HS-27A (cell line): ENCODE data around the gene EFR3B.
"Not testable (repeated sequence)": the region's sequence is repeated elsewhere in the genome, so short reads cannot be mapped to it uniquely, and the experiment has no call there.

Source experiments
- DNase-seq: peaks from one replicate; pipeline ENCODE4 v3.0.0-alpha.2; 2012; ENCODE audit warnings: low read depth, missing footprints

EFR3B gene

DNA sequence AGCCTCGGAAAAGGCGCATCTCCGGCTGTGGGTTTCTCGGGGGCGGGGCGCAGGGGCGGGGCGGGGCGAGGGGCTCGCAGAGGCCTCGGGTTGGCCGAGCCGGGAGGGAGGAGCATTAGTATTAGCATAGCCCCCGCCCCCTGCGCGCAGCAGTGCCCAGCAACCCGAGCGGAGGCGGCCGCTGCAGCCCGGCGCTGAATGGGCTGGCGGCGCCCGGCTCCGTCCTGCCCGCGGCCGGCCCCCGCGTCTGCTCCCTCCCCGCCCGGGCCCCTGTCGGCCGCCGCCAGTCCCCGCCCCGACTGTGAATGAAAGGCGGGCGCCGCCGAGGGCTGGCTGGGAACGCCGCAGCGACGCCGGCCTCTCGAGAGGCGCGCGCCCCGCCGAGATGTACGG lies at the start of gene EFR3B:
EFR3B (plus strand) TSS at position 149 of the 393 bp plus-strand sequence; CDS start at position 386, 237 bp downstream.
- DNase-seq: no peak

DNA sequence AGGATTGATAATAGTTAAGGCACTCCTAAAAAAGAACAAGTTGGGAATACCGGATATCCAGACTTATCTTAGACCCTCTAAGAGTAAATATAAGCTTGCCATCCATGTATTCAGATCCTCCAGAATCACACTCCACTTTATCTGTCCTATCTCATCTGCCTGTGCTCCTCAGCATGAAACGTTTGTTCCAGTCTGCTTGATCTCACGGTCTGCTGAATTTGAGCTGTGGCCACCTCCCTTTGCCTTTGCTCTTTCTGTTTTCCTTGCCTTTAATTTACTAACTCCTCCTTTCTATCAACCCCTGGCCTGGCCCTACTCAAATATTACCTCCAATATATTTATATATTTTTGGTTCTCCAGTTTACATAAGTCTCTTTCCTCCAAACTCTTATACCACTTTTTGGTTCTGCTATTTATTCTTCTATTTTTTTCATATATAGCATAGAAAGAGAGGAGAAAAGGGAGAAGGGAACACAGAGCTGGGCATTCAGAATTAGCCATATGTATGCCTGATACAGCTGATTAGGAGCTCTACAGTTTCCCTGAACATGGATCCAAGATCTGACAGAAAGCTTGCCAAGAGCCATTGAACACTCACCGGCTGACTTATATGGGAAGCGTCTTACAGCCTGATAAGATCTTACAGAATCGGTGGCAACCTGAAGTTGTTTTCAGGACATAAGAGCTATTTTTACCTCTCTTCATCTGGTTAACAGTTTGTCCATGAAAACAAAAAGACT lies 48.3 kb upstream of the EFR3B start:
- DNase-seq: no peak

GRCh38 chr2:24994146-24994724 lies 47.6 kb upstream of the EFR3B start:
- no peak for DNase-seq

DNA sequence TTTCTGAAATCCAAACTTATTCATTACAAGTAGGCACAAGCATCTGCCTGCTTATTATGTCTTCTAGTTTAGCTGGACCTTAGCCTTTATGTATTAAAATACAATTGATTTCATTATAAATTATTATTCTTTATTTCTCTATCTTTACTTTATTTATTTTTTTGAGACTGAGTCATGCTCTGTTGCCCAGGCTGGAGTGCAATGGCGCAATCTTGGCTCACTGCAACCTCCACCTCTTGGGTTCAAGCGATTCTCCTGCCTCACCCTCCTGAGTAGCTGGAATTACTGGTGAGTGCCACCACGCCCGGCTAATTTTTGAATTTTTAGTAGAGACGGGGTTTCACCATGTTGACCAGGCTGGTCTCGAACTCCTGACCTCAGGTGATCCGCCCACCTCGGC lies 42.8 kb upstream of the EFR3B start:
- not testable (repeated sequence) for DNase-seq

DNA sequence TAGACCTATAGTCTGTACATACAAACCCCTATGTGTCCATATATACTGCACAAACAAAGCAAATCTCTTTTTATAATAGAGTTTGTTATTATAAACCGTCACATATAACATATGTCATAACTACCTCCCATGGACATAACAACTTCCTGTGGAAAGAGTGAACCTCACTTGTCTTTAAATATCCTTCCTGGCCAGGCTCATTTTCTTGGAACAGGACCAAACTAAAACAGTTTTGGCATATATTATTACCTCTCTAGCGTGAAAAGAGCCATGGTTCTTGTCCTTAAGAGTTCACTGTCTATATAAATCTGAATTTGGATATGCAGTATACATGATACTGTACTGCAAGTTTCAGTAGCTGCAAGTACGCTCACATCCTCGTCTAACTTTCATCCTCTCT lies 41.8 kb upstream of the EFR3B start:
- DNase-seq: no peak

GRCh38 chr2:25000503-25001324 lies 41.2 kb upstream of the EFR3B start:
- DNase-seq: no peak

- DNase-seq: no peak
Observed at GRCh38 chr2:25001325-25001637, 40.6 kb upstream of the EFR3B start.

DNA sequence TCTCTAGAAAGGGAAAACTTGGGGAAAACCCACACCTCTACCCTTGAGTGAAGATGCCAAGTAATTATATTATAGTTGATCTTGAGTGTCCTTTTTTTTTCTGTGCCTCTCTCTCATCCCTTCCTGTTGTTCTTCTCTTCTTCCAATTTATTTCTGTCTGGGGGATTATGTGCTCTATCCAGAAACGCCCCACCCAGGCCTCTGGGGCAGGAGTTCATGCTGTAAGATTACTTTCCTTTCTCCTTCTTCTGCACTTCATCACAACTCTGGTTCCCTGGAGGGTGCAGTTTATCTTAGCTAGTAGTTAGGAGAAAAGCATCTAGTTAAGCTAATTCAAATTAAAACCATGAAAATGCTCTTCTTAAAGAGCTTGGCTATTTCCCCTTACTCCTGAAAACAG lies 39.8 kb upstream of the EFR3B start:
- DNase-seq: no peak

GRCh38 chr2:25009954-25010353 lies 31.9 kb upstream of the EFR3B start:
- no peak for DNase-seq

GRCh38 chr2:25011342-25011741 lies 30.5 kb upstream of the EFR3B start:
- DNase-seq: not testable (repeated sequence)

- DNase-seq: no peak
Observed at GRCh38 chr2:25014631-25015030, 27.2 kb upstream of the EFR3B start.

DNA sequence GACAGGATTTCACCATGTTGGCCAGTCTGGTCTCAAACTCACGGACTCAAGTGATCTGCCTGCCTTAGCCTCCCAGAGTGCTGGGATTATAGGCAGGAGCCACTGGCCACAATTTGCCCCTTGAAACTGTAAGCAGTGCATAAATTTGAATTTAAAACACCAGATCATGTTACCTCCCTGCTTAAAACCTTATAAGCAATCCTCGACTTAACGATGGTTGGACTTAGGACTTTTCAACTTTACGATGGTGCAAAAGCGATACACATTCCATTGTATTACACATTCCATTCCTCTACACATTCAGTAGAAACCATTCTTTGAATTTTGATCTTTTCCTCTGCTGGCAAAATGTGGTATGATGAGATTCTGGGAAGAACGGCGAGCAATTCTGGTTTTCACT lies 23.2 kb upstream of the EFR3B start:
- DNase-seq: no peak

- no peak for DNase-seq
Observed at GRCh38 chr2:25021791-25022362, 20.0 kb upstream of the EFR3B start.

DNA sequence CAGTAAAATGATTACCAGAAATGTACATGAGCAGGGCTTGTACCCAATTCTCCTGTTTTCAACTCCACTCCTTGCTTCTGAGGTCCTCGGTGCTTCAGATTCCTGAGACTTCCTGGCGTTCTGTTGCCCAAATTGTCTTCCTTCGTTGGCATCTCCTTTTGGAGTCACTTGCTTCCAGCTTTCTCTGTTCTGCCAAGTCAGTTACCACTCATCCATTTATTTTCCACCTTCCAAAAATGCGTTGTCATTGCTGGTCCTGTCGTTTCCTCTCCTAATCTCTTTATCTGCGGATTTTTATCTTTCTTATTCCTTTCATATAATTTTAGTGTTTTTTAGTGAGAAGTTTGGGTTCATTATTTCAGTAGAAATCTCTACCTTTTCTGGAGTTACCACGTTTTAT lies 18.5 kb upstream of the EFR3B start:
- no peak for DNase-seq

GRCh38 chr2:25025229-25026007 lies 16.5 kb upstream of the EFR3B start:
- no peak for DNase-seq

DNA sequence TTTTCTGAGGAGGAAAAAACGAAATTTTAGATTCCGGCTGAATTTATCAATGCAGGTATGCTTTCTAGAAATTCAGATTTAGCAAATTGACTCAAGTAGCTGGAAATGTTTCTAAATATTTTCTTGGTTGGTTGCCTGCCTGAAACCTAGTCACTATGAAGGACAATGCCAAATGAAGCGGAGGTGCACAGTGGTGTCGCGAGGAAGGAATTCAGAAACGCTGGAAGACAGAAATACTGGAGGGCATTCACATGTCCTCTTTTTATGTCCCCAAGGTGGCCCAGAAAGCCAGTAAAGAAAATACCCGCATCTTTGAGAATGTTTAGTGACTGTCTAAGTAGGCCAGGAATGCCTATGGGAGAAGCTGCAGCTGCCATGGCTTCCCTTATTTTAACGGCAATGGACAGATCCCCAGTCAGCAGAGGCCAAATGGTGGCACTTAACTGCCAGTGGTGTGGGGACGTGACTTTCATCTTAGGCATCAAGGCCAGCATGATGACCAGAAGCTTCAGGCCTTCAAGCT lies 15.8 kb upstream of the EFR3B start:
- no peak for DNase-seq

DNA sequence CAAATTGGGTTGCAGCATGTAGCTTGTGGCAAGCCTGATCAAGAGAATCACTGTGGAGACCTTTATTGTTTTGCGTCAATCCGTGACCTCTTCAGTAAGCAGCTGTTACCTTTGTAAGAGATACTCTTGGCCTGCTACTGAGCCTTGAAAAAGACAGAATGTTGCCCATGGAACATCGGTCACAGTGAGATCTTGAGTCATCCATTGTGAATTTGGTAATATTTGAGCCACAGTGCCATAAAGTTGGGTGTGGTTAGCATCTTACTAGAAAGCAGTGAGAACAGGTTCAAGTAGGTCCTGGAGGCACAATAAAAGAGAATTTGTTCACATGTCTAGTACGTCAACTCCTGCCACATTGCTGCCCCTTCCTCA lies 12.7 kb upstream of the EFR3B start:
- no peak for DNase-seq

- no peak for DNase-seq
Observed at GRCh38 chr2:25030702-25031101, 11.2 kb upstream of the EFR3B start.

DNA sequence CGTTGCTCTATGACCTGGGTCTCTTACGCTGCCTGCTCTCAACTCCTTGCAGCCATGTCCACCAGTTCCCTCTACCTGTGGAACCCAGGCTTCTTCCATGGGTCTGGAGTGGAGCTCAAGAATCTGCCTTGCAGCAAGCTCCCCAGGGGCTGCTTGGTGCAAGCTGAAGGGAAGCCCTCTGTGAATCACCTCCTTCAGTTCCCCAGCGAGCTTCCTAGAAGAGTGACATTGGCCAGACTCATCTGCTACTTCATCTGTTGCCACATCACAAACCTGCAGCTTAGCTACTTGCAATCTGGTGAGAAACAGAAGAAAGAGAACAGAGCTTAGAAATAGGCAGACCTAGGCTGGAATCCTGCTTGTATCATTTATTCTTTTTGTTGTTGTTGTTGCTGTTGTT lies 9.8 kb upstream of the EFR3B start:
- DNase-seq: no peak

GRCh38 chr2:25032901-25033300 lies 9.0 kb upstream of the EFR3B start:
- DNase-seq: no peak

- DNase-seq: no peak
Observed at GRCh38 chr2:25034081-25034480, 7.8 kb upstream of the EFR3B start.
